Head of caudate nucleus (tissue), 42 donors: ENCODE results near the gene DBP.

Experiments used
- DNase-seq, 42 donors: peaks; one replicate each; pipeline versions ENCODE4 v3.0.0 to v3.0.0-alpha.2; 2020 to 2021; ENCODE audit warnings: mixed read lengths in 7 of 42
- intact Hi-C: fragments of 100-400 bp; cut with DNase I; formaldehyde crosslinking; loops from one replicate; pipeline ENCODE4 v1.15.0; 2022

Gene DBP

GRCh38 chr19:48598996-48599700, 38.0 kb downstream of the DBP start:
- intact Hi-C loops = no loop called here

GRCh38 chr19:48596679-48597465, 40.3 kb downstream of the DBP start:
- DNase-seq = no peak
- intact Hi-C loops = no loop called here

More at GRCh38 chr19:48598996-48599700, 38.0 kb downstream of the DBP start:
- no peak for DNase-seq

DNA sequence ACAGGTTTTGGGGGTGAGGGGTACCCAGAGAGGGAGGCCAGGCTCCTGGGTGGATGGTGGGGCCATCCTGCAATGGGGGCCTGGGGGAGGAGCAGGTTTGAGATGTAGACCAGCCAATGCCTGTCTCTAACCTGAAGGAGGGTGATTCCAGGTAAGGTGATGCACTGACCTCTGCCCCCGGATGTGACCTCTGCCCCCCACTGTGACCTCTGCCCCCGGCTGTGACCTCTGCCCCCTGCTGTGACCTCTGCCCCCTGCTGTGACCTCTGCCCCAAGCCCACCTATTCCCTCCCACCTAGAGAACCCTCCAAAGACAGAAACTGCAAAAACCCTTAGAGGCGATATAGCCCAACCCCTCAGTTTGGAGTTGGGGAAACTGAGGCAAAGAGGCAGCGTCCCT, 40.9 kb downstream of the DBP start:
- DNase-seq = no peak
- intact Hi-C loops = no loop called here

GRCh38 chr19:48595833-48596232, 41.3 kb downstream of the DBP start:
- intact Hi-C loops = no loop called here
- DNase-seq = no peak

DNA sequence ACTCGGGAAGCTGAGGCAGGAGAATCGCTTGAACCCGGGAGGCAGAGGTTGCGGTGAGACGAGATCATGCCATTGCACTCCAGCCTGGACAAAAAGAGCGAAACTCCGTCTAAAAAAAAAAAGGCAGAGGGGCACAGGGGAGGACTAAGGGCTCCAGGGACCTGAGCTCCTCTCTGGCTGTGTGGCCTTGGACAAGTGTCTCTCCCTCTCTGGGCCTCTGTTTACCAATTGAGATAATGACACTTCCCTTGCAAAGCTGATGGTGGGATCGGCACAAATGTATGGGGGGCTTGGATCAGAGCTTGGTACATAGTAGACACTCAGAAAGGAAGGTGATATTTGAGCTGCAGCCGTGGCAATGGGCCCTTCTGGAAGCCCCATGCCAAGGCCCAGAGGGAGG, 42.0 kb downstream of the DBP start:
- no peak for DNase-seq
- intact Hi-C loops = no loop called here

DNA sequence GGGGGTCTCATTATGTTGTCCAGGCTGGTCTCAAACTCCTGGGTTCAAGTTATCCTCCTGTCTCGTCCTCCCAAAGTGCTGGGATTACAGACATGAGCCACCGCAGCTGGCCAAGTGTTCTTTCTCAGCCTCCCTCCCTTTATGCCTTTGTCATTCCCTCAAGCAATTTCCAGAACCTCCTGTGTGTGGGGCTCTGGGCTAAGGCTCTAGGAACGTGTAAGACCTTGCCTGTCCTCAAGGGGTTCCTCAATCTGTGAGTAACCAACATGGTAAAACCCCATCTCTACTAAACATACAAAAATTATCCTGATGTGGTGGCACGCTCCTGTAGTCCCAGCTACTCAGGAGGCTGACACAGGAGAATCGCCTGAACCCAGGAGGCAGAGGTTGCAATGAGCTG, 46.2 kb downstream of the DBP start:
- intact Hi-C loops = no loop called here
- no peak for DNase-seq

DNA sequence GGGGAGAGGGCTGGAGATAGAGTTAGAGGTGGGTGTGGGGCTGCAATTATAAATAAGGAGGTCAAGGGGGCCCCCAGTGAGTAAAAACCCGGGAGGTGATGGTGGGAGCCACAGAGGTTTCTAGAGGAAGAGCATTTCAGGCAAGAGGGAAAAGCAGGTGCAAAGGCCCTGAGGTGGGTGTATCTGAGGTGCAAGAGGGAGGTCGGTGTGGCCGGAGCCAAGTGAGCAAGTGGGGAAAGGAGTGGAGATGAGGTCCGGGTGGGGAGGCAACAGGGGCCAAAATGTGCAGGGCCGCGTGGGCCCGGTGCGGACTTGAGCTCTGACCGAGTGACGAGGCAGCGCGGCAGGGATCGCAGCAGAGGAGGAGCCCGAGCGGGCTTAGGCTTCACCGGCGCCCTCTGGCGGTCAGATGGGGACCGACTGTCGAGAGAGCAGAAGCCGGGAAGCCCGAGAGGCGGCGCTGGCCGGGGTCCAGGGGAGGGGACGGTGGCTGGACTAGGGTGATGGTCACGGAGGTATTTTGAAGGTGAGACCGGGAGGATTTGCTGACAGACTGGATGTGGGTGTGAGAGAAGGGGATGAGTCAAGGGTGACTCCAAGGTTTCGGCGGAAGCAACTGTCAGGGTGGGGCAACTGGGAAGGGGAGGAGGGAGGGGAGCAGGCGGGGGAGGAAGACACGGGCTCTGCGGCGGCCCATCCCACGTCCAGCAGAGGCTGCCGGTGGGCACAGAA, 48.3 kb downstream of the DBP start:
- peak; percentile 81 to 97 (median 91) for DNase-seq
- intact Hi-C loops = no loop called here

DNA sequence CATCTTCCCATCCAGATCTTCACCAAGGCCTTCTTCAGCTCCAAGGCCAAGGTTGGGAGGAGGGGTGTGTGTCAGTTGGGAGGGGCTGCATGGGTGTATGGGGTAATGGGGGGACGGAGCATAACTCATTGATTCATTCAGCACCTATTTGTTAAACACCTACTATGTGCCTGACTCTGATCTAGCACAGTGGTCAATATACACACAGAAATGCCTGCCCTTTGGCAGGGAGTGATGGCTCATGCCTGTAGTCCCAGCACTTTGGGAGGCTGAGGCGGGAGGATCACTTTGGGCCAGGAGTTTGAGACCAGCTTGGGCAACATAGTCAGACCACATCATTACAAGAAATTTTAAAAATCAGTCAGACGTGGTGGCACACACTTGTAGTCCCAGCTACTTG, 49.8 kb downstream of the DBP start:
- DNase-seq = no peak
- intact Hi-C loops = no loop called here

DNA sequence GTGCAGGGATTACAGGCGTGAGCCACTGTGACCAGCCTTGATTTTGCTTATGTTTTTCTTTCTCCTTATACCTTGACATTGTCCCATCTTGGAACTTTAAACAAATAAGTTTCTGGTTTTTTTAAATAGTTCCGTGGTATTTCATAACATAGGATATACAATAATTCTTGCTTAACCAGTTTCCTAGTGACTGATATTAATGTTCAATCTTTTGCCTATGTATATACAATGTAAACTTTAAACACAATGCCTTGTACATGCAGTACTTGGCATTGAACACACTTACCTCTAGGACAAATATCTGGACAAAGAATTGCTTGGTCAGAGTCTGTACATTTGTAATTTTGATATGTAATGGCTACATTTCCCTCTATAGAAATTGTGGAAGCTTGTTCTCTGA, 55.0 kb downstream of the DBP start:
- intact Hi-C loops = loop anchor here (5.0 kb wide), 1 partner anchor 90 kb away; no protein-coding TSS in a partner anchor
- DNase-seq = no peak
